HG03442 (cell line): ENCODE results near the gene FARSB.

Experiments used
- ATAC-seq: cut with Tn5 transposase; IDR thresholded peaks from one replicate; pipeline ENCODE4 v1.9.1; 2021; ENCODE audit warnings: mild to moderate bottlenecking, moderate library complexity; ENCODE audit not compliant: unreplicated experiment

FARSB gene

GRCh38 chr2:222668494-222669154 is 12.7 kb upstream of the FARSB start:
- no peak for ATAC-seq

GRCh38 chr2:222663479-222663878 is 7.6 kb upstream of the FARSB start:
- ATAC-seq = no peak

- peak; percentile 21 for ATAC-seq
These were observed 894 bp upstream of the FARSB start for GRCh38 chr2:222656526-222657446.

- no peak for ATAC-seq
These were observed 2.6 kb downstream of the FARSB start for GRCh38 chr2:222653280-222653679.

- no peak for ATAC-seq
These were observed 3.2 kb downstream of the FARSB start for GRCh38 chr2:222652491-222653255.

- no peak for ATAC-seq
These were observed 4.0 kb downstream of the FARSB start for GRCh38 chr2:222651718-222652418.

GRCh38 chr2:222649801-222650200 is 6.1 kb downstream of the FARSB start:
- ATAC-seq = no peak

GRCh38 chr2:222646008-222646407 is 9.9 kb downstream of the FARSB start:
- no peak for ATAC-seq

GRCh38 chr2:222643134-222643533 is 12.8 kb downstream of the FARSB start:
- no peak for ATAC-seq

GRCh38 chr2:222641336-222641735 is 14.6 kb downstream of the FARSB start:
- no peak for ATAC-seq

GRCh38 chr2:222637067-222637466 is 18.8 kb downstream of the FARSB start:
- ATAC-seq = no peak

GRCh38 chr2:222635295-222635694 is 20.6 kb downstream of the FARSB start:
- no peak for ATAC-seq

GRCh38 chr2:222627764-222628163 is 28.1 kb downstream of the FARSB start:
- ATAC-seq = no peak

- ATAC-seq = no peak
These were observed 32.1 kb downstream of the FARSB start for GRCh38 chr2:222623756-222624309.

- no peak for ATAC-seq
These were observed 33.0 kb downstream of the FARSB start for GRCh38 chr2:222622910-222623309.

GRCh38 chr2:222621893-222622292 is 34.0 kb downstream of the FARSB start:
- no peak for ATAC-seq

GRCh38 chr2:222615320-222615719 is 40.6 kb downstream of the FARSB start:
- ATAC-seq = no peak

GRCh38 chr2:222613715-222614331 is 42.1 kb downstream of the FARSB start:
- peak; percentile 90 for ATAC-seq

GRCh38 chr2:222611684-222612083 is 44.2 kb downstream of the FARSB start:
- no peak for ATAC-seq

- ATAC-seq = no peak
These were observed 45.1 kb downstream of the FARSB start for GRCh38 chr2:222610746-222611145.
